DLD1 (cell line): Measurements from ENCODE around the gene HSPA2.

ENCODE experiments used
- in situ Hi-C: cut with HindIII; loops from 2 replicates; pipeline ENCODE4 v1.10.0; 2017; ENCODE audit warnings: low sequenced_read_pairs

HSPA2 gene

DNA sequence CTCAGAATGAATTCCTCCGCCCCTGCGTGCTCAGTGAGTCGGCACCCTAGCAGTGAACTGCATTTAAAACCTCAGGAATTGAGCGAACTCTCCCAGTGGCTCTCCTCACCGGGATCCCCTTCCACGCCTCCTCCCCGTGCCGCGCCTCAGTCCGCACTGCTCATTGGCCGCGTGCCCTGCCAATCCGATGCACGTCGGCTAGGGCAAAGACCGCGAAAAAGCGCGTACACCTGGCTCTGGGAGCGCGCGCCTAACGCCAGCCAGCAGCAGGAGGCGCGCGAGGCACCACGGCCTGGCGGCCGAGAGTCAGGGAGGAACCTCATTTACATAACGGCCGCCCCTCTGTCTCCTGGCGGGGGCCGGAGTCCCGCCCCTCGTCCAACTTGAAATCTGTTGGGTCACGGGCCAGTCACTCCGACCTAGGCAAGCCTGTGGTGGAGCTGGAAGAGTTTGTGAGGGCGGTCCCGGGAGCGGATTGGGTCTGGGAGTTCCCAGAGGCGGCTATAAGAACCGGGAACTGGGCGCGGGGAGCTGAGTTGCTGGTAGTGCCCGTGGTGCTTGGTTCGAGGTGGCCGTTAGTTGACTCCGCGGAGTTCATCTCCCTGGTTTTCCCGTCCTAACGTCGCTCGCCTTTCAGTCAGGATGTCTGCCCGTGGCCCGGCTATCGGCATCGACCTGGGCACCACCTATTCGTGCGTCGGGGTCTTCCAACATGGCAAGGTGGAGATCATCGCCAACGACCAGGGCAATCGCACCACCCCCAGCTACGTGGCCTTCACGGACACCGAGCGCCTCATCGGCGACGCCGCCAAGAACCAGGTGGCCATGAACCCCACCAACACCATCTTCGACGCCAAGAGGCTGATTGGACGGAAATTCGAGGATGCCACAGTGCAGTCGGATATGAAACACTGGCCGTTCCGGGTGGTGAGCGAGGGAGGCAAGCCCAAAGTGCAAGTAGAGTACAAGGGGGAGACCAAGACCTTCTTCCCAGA is at the start of gene HSPA2:
HSPA2 (plus strand) TSS at position 534 of the 995 bp plus-strand sequence; CDS start at position 643, 109 bp downstream.
- in situ Hi-C loops, result no loop called here

DNA sequence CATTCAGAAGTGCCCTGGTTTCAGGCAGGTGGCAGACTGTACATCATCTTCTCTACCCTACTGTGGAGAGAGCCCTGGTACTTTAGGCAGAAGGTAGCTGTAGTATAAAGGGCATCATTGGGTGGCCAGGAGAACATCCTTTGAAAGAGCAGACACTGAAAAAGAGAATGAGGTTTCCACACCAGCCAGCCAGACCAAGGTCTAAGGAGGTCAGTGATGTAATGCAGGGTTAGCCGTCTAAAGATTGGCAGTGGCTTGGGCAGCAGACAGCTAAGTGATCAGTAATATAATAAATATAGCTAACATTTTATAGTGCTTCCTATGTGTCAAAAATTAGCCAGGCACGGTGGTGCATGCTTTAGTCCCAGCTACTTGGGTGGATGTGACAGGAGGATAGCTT is 48.9 kb upstream of the HSPA2 start:
- in situ Hi-C loops, result no loop called here

DNA sequence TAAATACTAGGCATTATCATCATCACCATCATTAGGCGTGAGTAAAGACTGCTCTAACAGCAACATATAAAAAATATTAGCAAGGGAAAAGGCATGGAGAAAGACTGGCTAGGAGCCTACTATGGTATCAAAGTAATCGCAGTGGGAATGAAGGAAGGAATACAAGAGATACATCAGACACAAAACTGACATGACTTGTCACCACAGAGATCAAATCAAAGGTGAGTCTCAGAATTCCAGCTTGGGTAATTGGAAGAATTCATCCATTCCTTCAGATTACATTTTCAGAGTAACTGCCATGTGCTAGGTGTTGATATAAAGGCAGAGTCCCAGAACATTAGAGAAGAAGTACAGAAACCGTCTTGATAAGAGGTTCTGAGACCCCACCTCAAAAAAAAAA is 47.1 kb upstream of the HSPA2 start:
- in situ Hi-C loops, result no loop called here

DNA sequence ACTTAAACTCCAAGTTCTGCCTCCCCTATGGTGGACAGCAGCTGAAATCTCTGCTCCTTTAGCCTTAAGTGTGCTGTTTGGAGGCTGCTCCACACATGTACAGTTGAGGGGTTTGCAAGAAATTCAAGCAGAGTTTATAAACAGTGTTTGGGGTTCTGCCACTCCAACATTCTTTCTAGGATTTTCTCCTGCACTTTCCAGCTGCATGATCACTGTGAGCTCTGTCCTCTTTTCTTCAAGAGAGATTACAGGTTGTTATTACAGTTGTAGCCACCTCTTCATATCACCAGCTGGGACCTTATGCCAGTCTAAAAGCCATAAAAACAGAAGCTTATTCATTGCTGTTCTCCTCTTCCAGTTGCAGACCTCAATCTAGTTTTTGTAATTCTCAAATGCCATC is 45.3 kb upstream of the HSPA2 start:
- in situ Hi-C loops, result no loop called here

DNA sequence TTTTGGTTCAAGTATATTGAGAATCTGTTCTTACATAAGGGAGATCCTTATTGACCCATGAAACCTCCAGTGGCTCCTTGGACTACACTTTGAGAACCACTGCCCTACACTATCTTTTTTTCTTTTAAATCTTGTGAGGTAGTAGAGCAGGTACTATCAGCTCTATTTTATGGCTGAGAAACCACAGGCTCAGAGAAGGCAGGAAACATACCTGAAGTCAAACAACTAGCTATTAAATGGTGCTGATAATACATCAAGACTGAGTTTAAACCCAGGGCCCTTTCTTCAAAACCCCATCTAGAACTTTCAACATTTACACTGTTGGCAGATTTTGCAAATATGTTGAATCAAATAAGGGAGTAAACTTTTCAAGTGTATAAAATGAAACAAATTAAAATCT is 43.8 kb upstream of the HSPA2 start:
- in situ Hi-C loops, result no loop called here

DNA sequence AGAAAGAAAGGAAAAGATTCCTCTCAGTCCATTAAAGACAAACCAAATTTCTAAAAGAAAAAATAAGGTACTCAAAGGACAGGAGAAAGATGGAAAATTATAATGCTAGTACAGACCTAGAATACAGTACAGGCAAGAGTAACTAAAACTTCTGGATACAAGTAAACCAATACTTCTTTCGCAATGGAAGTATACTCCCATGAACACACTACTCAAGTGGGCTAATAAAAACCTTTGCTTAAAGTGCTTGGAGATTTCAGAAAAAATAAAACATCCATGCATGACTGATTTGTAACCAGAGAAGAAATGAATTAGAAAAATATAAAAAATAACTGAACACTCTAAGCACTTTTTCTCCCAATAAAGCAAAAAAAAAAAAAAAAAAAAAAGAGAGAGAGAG is 40.5 kb upstream of the HSPA2 start:
- in situ Hi-C loops, result no loop called here

DNA sequence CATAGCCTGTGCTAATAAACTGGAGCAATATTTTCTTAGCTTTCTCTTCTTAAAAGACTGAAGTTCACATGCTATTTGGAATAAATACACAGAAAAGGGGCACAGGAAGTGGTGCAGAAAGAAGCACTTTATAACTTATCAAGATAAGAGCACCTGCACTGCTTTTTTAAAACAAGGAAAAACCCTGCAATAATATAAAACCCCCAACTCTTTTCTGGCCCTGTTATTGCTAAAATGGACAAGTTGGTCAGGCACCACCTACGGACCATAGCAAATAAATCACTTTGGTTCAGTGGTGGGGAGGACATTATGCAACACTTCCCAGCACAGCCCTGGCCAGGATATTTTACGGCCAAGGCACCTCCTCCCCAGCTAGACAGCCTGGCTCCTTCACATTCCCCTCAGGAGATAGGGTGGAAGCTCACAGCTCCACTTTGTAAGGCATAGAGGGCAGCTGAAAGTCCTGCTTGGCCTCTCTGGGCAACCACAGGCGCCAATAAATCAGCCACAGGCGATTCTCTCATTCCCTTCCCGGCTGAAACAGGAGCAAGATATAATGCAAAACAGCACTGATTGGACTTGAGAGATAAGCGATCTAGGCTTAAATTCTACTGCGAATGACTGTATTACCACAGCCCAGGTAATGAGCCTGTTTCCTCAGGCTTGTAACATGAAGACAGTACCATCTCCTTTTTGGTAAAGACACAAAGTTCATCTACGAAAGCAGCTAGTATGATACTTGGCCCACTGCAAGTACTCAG is 39.0 kb upstream of the HSPA2 start:
- in situ Hi-C loops, result no loop called here

DNA sequence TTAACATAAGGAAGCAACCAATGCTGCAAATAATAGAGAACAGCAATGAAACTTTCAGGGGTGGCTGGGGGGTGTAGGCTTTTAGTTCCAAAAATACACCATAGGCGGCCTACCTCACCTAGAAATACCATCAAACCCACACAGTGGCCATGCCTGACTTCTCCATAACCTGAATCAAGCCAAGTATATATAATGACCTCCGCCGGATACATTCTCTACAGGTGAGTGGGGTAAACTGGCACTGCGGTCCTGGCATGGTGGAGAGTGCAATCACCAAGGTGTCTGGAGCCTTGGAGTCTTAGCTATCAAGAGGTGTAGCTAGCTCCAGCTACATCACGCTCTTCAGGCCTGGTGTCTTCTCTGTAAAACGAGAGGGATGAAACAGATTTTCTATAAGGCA is 38.1 kb upstream of the HSPA2 start:
- in situ Hi-C loops, result no loop called here

DNA sequence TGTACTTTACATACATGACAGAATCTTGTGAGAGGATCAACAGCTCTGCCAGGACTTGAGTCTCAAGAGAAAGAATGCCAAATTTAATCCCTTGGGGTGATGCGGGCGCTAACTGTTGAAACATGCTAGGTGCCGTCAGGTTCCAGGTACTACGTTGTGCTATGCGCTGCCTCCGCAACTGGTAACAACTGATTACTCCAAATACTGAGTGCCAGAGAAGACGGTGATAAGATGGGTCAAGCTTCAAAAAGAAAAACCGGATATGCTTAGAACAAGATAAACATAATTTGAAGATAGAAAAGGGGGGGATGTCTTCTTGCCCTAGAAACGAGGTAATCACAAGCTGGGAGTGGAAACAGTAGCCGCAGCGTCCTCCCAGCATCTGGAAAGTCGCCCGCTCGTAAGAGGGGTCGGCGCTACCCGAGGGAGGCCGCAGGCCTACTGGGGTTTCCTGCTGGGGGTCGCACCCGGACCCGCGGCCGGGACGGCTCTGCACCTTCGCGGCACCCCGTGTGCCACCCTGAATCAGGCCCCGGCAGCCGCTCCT is 37.6 kb upstream of the HSPA2 start:
- in situ Hi-C loops, result no loop called here

DNA sequence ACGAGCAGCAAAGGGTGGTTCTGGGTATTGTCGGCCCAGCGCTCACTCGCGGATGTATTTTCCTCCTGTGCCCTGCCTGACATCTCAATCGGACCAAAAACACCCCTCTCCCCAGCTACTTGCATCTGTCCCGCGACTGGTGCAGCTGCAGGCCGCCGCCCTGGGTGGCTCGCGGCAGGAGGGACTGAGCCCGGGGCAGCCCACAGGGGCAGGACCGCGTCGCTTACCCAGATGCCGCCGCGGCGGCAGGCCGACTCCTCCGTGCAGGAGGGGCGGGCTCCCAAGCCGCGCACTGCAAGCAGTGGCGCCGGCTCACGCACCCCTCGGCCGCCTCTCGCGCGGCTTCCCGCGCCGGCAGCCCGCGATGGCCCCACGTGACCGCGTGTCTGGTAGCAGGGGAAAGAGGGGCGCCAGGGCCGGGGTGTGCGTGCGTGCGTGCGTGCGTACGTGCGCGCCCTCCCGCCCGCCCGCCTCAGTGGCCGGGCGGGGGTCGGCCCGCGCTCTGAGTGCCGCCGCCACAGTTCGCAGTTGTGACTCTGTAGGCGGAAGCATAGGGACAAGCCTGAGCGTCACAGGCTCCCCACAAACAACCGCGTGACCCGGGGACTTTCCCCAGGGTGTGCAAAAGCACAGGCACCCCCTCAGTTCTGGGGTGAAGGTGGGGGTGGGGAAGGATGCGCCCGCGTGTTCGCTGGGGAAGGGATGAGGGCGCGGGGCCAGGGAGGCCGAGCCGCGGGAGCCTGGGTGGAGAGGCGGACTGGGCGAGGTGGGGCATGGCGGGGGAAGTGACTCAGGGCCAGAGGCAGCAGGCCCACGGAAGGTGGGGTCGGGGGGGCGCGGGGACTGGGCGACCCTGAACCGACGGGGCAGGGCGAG is 36.9 kb upstream of the HSPA2 start, which contains the start of gene ZBTB25:
ZBTB25 (minus strand) TSS at position 405 of the 876 bp plus-strand sequence. CDS start 13,305 bp downstream, outside the sequence.
- in situ Hi-C loops, result no loop called here

DNA sequence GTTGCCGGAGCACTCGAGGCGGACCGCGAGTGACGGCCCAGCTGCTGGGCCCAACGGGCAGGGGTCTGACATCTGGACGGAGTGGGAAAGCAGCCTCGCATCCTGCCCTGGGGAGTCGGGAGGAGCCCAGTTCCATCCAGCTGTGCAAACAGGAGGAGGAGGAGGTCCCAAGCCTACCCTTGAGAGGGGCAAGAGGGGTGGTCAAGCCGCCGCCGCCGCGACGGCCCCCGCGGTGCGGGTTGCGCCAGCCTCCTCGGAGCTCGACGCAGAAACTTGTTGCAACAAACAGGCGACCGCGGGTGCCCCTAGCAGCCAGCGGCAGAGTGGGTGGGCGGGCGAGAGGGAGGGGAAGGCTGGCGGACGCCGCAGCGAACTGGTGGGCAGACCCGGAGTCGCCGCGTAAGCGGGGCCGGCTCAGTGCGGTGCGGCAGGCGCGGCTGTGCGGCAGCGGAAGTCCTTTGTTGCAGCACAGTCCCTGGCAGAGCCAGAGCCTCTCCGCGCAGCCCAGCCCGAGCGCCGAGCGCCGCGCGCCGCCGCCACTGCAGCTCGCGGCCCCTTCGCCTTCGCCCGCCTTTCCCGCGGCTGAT is 36.1 kb upstream of the HSPA2 start, which contains the start of gene ZBTB1:
ZBTB1 (plus strand) TSS at position 461 of the 587 bp plus-strand sequence. CDS start 16,735 bp downstream, outside the sequence.
- in situ Hi-C loops, result no loop called here

DNA sequence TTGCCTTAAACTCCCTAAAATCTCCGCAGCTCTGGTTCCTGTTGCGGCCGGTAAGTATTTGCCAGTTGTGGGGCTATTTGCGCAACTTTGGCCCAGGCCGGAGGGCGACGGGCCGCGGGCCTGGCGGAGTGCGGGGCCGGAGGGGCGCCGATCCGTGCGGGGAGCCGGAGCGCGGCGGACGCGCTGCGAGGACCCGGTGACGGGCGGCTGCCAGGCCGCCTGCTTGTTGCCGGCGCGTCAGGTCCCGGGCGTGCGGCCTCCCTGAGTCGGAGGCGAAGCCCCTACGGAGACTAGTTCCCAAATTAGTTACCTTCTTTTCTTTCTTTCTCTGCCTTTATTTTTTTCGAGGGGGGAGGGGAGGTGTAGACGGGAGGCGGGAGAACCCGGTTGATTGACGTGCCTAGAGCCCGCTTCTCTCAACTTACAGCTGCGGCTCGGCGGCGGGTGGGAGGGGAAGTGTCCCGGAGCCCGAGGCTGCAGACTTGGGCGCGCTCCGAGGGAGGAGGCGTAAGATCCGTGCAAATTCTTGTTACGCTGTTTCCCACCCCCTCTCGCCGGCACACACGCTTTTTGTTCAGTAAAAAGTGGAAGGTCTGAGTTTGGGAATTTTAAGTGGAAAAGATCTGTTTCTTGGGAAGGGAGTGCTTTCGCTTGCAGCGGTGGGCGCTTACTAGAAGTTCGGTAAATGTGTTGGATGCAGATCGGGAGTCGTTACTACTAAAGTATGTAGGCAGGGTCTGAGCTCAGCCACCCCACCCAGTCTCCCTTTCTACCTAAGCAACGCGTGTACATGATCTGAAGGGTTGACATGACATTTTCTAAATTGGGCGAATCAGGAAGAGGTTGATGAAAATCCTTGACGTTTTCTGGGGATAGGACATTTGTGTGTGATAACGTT is 35.4 kb upstream of the HSPA2 start:
- in situ Hi-C loops, result no loop called here

DNA sequence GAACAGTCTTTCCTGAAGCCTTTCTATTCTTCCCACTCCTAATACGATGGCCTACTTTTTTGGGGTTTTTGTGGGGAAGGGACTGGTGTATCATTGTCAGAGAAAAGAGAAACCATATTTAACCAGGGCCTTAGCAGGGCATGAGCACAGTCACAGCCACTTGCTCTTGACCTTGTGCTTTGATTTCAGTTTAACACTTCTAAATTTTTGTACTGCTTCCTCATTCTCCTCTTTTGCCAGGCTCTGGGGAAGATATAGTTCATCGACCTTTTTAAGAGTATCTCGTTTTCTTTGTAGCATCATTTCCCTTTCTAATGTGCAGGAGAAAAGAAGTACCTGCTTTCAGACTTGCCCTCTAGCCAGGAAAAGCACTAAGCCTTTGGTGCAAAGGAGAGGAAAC is 33.8 kb upstream of the HSPA2 start:
- in situ Hi-C loops, result no loop called here

DNA sequence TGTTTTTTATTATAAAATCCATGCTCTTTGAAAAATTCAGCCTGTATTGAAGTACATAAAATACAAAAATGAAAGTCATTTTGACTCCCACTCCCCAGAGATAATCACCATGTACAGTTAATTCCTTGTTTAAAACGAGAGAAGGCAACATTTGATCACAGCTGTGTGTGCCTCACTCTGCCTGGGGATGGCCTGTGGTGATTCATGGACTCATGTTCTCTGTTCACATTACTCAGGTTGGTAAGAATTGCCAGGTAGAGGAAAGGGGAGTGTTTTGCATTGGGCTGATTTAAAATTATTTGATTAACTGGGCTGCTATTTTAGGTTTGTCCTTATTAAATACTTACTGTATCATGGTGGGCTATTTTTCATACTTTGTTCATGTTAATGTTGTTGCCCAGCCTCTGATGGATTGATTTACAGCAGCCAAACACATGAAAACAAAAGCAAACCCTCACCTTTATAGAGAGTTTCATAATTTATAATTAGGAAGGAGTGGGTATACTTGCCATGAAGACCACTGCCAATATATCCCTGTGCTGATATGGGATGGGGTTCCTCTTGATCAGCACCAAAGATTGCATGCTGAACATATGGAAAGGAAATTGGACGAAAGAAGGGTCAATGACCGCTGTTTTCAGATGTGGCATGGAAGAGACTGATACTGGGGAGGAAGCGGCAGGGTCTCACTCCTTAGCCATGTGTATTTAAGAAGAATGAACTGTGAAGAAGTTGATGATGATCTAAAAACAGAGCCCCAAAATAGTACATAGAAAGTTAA is 33.0 kb upstream of the HSPA2 start:
- in situ Hi-C loops, result no loop called here

DNA sequence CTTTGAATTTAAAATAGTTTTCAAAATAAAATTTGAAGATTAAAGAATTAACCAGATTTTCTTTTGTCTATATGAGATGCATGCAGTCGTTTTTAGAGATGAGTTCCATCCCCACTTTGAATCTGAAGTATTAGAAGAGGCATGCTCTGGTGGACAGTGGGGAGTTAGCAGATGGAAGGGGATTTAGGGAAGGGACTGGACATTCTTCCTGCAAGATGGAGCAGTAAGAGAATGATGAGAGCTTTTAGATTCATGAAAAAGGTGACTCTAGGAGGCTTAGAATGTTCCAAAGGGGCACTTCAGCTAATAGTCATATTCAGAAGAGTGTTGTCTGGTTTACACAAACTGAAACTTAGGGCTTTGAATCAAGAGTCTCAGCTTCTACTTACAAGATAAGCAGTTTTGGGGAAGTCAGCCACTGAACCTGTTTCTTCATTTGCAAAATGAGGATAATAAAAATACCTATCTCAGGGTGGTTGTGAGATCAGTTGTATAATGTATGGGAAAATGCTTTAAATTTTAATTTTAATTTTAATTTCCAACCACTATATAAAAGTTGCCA is 32.2 kb upstream of the HSPA2 start:
- in situ Hi-C loops, result no loop called here

DNA sequence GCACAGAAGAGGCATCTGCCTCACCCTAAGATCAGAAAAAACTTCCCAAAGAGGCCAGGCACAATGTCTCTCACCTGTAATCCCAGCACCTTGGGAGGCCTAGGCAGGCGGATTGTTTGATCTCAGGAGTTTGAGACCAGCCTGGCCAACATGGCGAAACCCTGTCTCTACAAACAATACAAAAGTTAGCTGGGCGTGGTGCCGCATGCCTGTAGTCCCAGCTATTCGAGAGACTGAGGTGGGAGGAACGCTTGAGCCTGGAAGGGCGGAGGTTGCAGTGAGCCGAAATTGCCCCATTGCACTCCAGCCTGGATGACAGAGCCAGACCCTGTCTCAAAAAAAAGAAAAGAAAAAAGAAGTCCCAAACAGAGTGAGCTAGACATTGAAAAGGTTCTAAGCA is 31.5 kb upstream of the HSPA2 start:
- in situ Hi-C loops, result no loop called here

DNA sequence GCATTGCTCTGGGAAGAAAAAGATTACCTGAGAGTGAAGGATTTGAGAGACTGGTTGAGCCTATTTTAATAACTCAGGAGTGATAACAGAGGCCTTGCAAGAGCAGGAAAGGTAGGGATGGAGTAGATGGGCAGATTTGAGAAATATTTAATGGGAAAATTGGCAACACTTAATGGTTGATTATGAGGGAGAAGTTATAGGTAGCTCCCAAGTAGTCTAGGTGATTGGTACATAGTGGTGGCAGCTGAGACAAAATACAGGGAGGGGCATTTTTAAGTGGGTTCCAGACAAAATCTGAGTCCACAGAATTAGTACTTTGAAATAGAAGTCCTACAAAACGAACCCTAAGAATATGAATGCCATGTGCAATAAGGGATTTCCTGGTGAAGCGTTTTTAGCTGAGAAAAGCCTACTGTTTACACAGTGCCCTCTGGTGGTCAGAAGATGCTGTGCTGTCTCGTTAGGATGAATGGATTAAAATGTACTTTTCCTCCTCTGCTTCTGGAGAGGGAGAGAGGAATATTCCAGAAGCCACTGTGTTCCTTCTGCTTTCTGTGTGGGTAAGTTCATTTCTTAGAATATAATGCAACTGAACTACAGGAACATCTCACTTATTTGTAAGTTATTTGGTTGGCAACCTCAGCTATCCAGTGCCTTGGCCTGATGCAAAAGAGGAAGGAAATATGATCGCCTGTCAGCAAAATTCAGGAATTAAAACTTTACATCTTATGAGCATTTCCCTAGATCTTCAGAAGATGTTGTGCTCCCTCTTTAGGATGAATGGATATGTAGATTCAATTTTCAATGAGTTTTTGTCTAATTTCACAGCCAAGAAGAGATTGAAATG is 29.5 kb upstream of the HSPA2 start:
- in situ Hi-C loops, result no loop called here
